Prostate gland (tissue), 2 donors: ENCODE data around the gene PRDM16.

ENCODE experiments used
- CTCF ChIP-seq, 4 experiments: fragments of 200-600 bp in 2 of 4; fragments of 450-650 bp in 2 of 4; sonication (generic) in 2 of 4; IDR thresholded peaks; 1 replicate in 3 of 4; 2 replicates in 1 of 4; pipeline ENCODE4 v1.5.1; 2016 to 2019; ENCODE audit warnings: antibody characterized with exemption in 4 of 4, mild to moderate bottlenecking in 2 of 4, moderate library complexity in 2 of 4
- POLR2A ChIP-seq: fragments of 450-650 bp; IDR thresholded peaks from one replicate; pipeline ENCODE4 v1.6.1; 2016; ENCODE audit warnings: antibody characterized with exemption, mild to moderate bottlenecking

- TF ChIP-seq CTCF (IDR thresholded peaks at IDR 0.05): no peak
- TF ChIP-seq POLR2A: no peak
Observed at GRCh38 chr1:3408751-3409266, 339.8 kb downstream of the PRDM16 start.
